Liver (tissue), 9 donors: Measurements from ENCODE around the gene SLC38A1. TPM values are rescaled to one million over a fixed set of nuclear protein-coding genes. Genes with fewer than 3 reads are reported as not detected.
"Not testable (repeated sequence)": the region's sequence is repeated elsewhere in the genome, so short reads cannot be mapped to it uniquely, and the experiment has no call there.

ENCODE experiments used
- DNase-seq: peaks from one replicate; pipeline ENCODE4 v3.0.0-alpha.2; 2017; ENCODE audit warnings: low spot score
- H3K27ac ChIP-seq, 2 donors: one replicate each; pipeline ENCODE4 v1.7.0; 2013; ENCODE audit warnings: inconsistent platforms in 2 of 2, low read length in 2 of 2, control low read depth in 1 of 2, low read depth in 1 of 2, mild to moderate bottlenecking in 1 of 2
- H3K27me3 ChIP-seq, 4 donors: one replicate each; pipeline versions ENCODE4 v1.6.1 to v1.7.0; 2013; ENCODE audit warnings: low read length in 3 of 4, inconsistent platforms in 1 of 4, mild to moderate bottlenecking in 1 of 4, moderate library complexity in 1 of 4; ENCODE audit not compliant: control insufficient read depth in 4 of 4, insufficient read depth in 4 of 4
- H3K36me3 ChIP-seq, 4 donors: one replicate each; pipeline versions ENCODE4 v1.6.1 to v1.7.0; 2013; ENCODE audit warnings: low read length in 3 of 4, mild to moderate bottlenecking in 3 of 4, low read depth in 1 of 4, moderate library complexity in 1 of 4; ENCODE audit not compliant: control insufficient read depth in 4 of 4, insufficient read depth in 3 of 4
- H3K4me1 ChIP-seq, 4 donors: one replicate each; pipeline versions ENCODE4 v1.6.1 to v1.7.0; 2013; ENCODE audit warnings: low read length in 3 of 4, mild to moderate bottlenecking in 3 of 4, moderate library complexity in 1 of 4; ENCODE audit not compliant: control insufficient read depth in 4 of 4, insufficient read depth in 4 of 4
- H3K4me3 ChIP-seq, 3 donors: one replicate each; pipeline versions ENCODE4 v1.6.1 to v1.7.0; 2013; ENCODE audit warnings: low read length in 3 of 3, control low read depth in 1 of 3, low read depth in 1 of 3, mild to moderate bottlenecking in 1 of 3
- H3K9ac ChIP-seq, 2 donors: one replicate each; pipeline ENCODE4 v1.7.0; 2013; ENCODE audit warnings: low read length in 2 of 2, mild to moderate bottlenecking in 2 of 2, moderate library complexity in 2 of 2, control low read depth in 1 of 2, low read depth in 1 of 2
- H3K9me3 ChIP-seq, 4 donors: one replicate each; pipeline versions ENCODE4 v1.6.1 to v1.7.0; 2013; ENCODE audit warnings: low read length in 3 of 4; ENCODE audit not compliant: control insufficient read depth in 4 of 4
- ATF3 ChIP-seq: IDR thresholded peaks from 2 replicates; pipeline ENCODE4 v1.6.1; 2016; ENCODE audit warnings: antibody characterized with exemption
- CTCF ChIP-seq: fragments of 150-350 bp; IDR thresholded peaks from 2 replicates; pipeline ENCODE4 v1.5.1; 2017; ENCODE audit warnings: improper control_type of control experiment, low read depth, low read length; ENCODE audit not compliant: missing input control
- EGR1 ChIP-seq, 2 donors: IDR thresholded peaks; 2 replicates each; pipeline ENCODE4 v1.6.1; 2016 to 2018; ENCODE audit warnings: antibody characterized with exemption in 2 of 2, low read depth in 2 of 2
- FOXA1 ChIP-seq: IDR thresholded peaks from 2 replicates; pipeline ENCODE4 v1.6.1; 2016; ENCODE audit warnings: antibody characterized with exemption
- FOXA2 ChIP-seq: IDR thresholded peaks from 2 replicates; pipeline ENCODE4 v1.6.1; 2016; ENCODE audit warnings: antibody characterized with exemption
- GABPA ChIP-seq, 2 donors: IDR thresholded peaks in 1 of 2; conservative IDR thresholded peaks in 1 of 2; 2 replicates each; pipeline ENCODE4 v1.6.1; 2016; ENCODE audit warnings: antibody characterized with exemption in 2 of 2, mild to moderate bottlenecking in 1 of 2, moderate library complexity in 1 of 2
- HNF4A ChIP-seq, 2 donors: conservative IDR thresholded peaks; 2 replicates each; pipeline ENCODE4 v1.6.1; 2016; ENCODE audit warnings: antibody characterized with exemption in 2 of 2, mild to moderate bottlenecking in 2 of 2
- MAX ChIP-seq: IDR thresholded peaks from 2 replicates; pipeline ENCODE4 v1.6.1; 2016; ENCODE audit warnings: antibody characterized with exemption
- NR2F2 ChIP-seq: IDR thresholded peaks from 2 replicates; pipeline ENCODE4 v1.6.1; 2016; ENCODE audit warnings: antibody characterized with exemption
- RAD21 ChIP-seq, 2 donors: IDR thresholded peaks; 2 replicates each; pipeline ENCODE4 v1.6.1; 2016; ENCODE audit warnings: antibody characterized with exemption in 2 of 2, mild to moderate bottlenecking in 2 of 2
- SP1 ChIP-seq: IDR thresholded peaks from 2 replicates; pipeline ENCODE4 v1.6.1; 2018; ENCODE audit warnings: antibody characterized with exemption, mild to moderate bottlenecking
- TAF1 ChIP-seq: conservative IDR thresholded peaks from 2 replicates; pipeline ENCODE4 v1.6.1; 2016; ENCODE audit warnings: antibody characterized with exemption, mild to moderate bottlenecking
- ZBTB33 ChIP-seq: IDR thresholded peaks from 2 replicates; pipeline ENCODE4 v1.6.1; 2016; ENCODE audit warnings: antibody characterized with exemption
- WGBS: extraction: QIAGEN DNeasy Blood & Tissue Kit; methylation state at CpG from one replicate; pipeline ENCODE4 v1.1.7; 2013; 5-methylcytosine and 5-hydroxymethylcytosine counted together
- polyA plus RNA-seq, 2 donors: library from polyadenylated mRNA; stranded (reverse) in 1 of 2; unstranded in 1 of 2; fragments of 200-250 nt in 1 of 2; fragments of >200 nt in 1 of 2; fragmentation: Nextera tagmentation in 1 of 2; extraction: Ambion mirVana in 1 of 2; gene quantifications; one replicate each; pipeline versions ENCODE4 v1.2.1 to v1.2.3, GENCODE V29; 2013 to 2015
- total RNA-seq, 2 donors: library from RNA; depleted of rRNA; stranded (reverse); fragments of >200 nt; gene quantifications; one replicate each; pipeline ENCODE4 v1.2.3, GENCODE V29; 2014
- donor health status: healthy.
- donor health status: healthy.
- donor health status: healthy.
- donor health status: healthy.
- donor health status: healthy.

Gene SLC38A1
- total and polyA plus RNA-seq, 4 donors: 6.2 to 14.9 (median 9.6) TPM

GRCh38 chr12:46164186-46164761 lies 104.6 kb downstream of the SLC38A1 start:
- H3K27me3 ChIP-seq: no peaks in the 10 kb centered on the region
- 60% methylated on average over 3 of the region's 3 CpGs for WGBS
- no peaks in the 10 kb centered on the region for H3K4me1 ChIP-seq
- no peak for DNase-seq
- H3K36me3 ChIP-seq: no peaks in the 10 kb centered on the region
- H3K27ac ChIP-seq: no peak overlapping the region
- TF ChIP-seq GABPA (IDR thresholded peaks at IDR 0.05 in 1 of 2, conservative IDR thresholded peaks at IDR 0.05 in 1 of 2) (no peak), FOXA2 (no peak), ATF3 (no peak), EGR1 (IDR thresholded peaks at IDR 0.05; ENCODE audit: low read depth in 2 of 2) (no peak), HNF4A (conservative IDR thresholded peaks at IDR 0.05) (no peak), RAD21 (IDR thresholded peaks at IDR 0.05) (no peak), ZBTB33 (no peak), CTCF (no peak), SP1 (no peak), TAF1 (no peak), FOXA1 (no peak), MAX (no peak)
- H3K9ac ChIP-seq: no peak overlapping the region
- H3K4me3 ChIP-seq: no peak overlapping the region
- H3K9me3 ChIP-seq: no peaks in the 10 kb centered on the region

- DNase-seq, H3K27me3 ChIP-seq: not testable (repeated sequence)
- 88% methylated on average over 3 of the region's 4 CpGs for WGBS
Observed at GRCh38 chr12:46162549-46163076, 106.2 kb downstream of the SLC38A1 start.

GRCh38 chr12:46160981-46161690 lies 107.7 kb downstream of the SLC38A1 start:
- Histone ChIP-seq H3K27me3 (no peaks in the 10 kb centered on the region), H3K36me3 (no peaks in the 10 kb centered on the region), H3K4me1 (no peaks in the 10 kb centered on the region), H3K9me3 (no peaks in the 10 kb centered on the region), H3K9ac (no peak overlapping the region), H3K27ac (no peak overlapping the region), H3K4me3 (no peak overlapping the region)
- TF ChIP-seq MAX: no peak
- no peak for TF ChIP-seq NR2F2
- TF ChIP-seq CTCF: no peak
- TF ChIP-seq HNF4A (conservative IDR thresholded peaks at IDR 0.05): no peak
- 92% methylated on average over 4 of the region's 4 CpGs for WGBS
- no peak for DNase-seq

More at GRCh38 chr12:46162549-46163076, 106.2 kb downstream of the SLC38A1 start:
- H3K4me1 ChIP-seq, H3K36me3 ChIP-seq, H3K9ac ChIP-seq, H3K27ac ChIP-seq, H3K9me3 ChIP-seq, H3K4me3 ChIP-seq: not testable (repeated sequence)
